SK-N-SH (cell line): ENCODE measurements around the gene MIGA1. TPM values are rescaled to one million over a fixed set of nuclear protein-coding genes. Genes with fewer than 3 reads are reported as not detected.

Source experiments
- CTCF ChIA-PET: fragments of 300-600, 350-600 bp; formaldehyde crosslinking; extraction: SDS; loops from one replicate; lab custom pipeline; 2021; lab: Yijun Ruan, JAX
- POLR2A ChIA-PET: fragments of 350-600 bp; sonication (Branson Sonifier 250); formaldehyde crosslinking; extraction: SDS; loops from one replicate; lab custom pipeline; 2020; ENCODE audit warnings: antibody characterized with exemption, inconsistent platforms; lab: Yijun Ruan, JAX
- DNase-seq: peaks from one replicate; pipeline ENCODE4 v3.0.0; 2012
- H2AFZ ChIP-seq: fragments of 200-600 bp; sonication (generic); 2 replicates; pipeline ENCODE4 v1.8.1; 2016; ENCODE audit warnings: antibody characterized with exemption, mild to moderate bottlenecking, low read depth
- H3F3A ChIP-seq: fragments of 200-600 bp; sonication (generic); replicated peaks from 2 replicates; pipeline ENCODE3; 2016; ENCODE audit warnings: antibody characterized with exemption, mild to moderate bottlenecking; ENCODE audit not compliant: insufficient read depth
- H3K27ac ChIP-seq, 2 experiments: fragments of 200-500 bp in 1 of 2; fragments of 200-600 bp in 1 of 2; sonication (Bioruptor generic) in 1 of 2; sonication (generic), shearing (Covaris generic) in 1 of 2; 2 replicates each; pipeline versions ENCODE4 v1.5.1 to v1.6.1; 2014 to 2016; ENCODE audit warnings: low read depth in 2 of 2, inconsistent platforms in 1 of 2, low read length in 1 of 2, mild to moderate bottlenecking in 1 of 2, mixed read lengths in 1 of 2
- H3K27me3 ChIP-seq: fragments of 200-600 bp; sonication (generic), shearing (Covaris generic); 2 replicates; pipeline ENCODE4 v1.6.1; 2016; ENCODE audit warnings: mixed run types; ENCODE audit not compliant: insufficient read depth
- H3K36me3 ChIP-seq, 2 experiments: fragments of 200-500 bp in 1 of 2; fragments of 200-600 bp in 1 of 2; sonication (Bioruptor generic) in 1 of 2; sonication (generic) in 1 of 2; replicated peaks in 1 of 2; 2 replicates each; pipeline versions ENCODE3 to v1.5.1; 2014 to 2016; ENCODE audit warnings: low read length in 1 of 2, mild to moderate bottlenecking in 1 of 2; ENCODE audit not compliant: insufficient read depth in 2 of 2, control insufficient read depth in 1 of 2
- H3K4me1 ChIP-seq, 2 experiments: fragments of 200-500 bp in 1 of 2; fragments of 200-600 bp in 1 of 2; sonication (Bioruptor generic) in 1 of 2; sonication (generic), shearing (Covaris generic) in 1 of 2; 2 replicates each; pipeline versions ENCODE4 v1.5.1 to v1.6.1; 2014 to 2016; ENCODE audit warnings: low read depth in 1 of 2, low read length in 1 of 2, mixed run types in 1 of 2; ENCODE audit not compliant: insufficient read depth in 2 of 2, control insufficient read depth in 1 of 2
- H3K4me2 ChIP-seq: fragments of 200-600 bp; sonication (generic), shearing (Covaris generic); 2 replicates; pipeline ENCODE4 v1.6.1; 2017; ENCODE audit warnings: mixed run types
- H3K4me3 ChIP-seq, 2 experiments: fragments of 200-500 bp in 1 of 2; fragments of 200-600 bp in 1 of 2; sonication (Bioruptor generic) in 1 of 2; sonication (generic), shearing (Covaris generic) in 1 of 2; 2 replicates each; pipeline versions ENCODE4 v1.5.1 to v1.8.1; 2014 to 2016; ENCODE audit warnings: low read depth in 2 of 2, inconsistent platforms in 1 of 2, low read length in 1 of 2, mild to moderate bottlenecking in 1 of 2, mixed read lengths in 1 of 2, moderate library complexity in 1 of 2
- H3K79me2 ChIP-seq: fragments of 200-600 bp; sonication (generic); 2 replicates; pipeline ENCODE4 v1.8.1; 2017; ENCODE audit warnings: mild to moderate bottlenecking; ENCODE audit not compliant: insufficient read depth
- H3K9ac ChIP-seq: fragments of 200-600 bp; sonication (generic); 2 replicates; pipeline ENCODE4 v1.6.1; 2017; ENCODE audit warnings: mixed run types
- H3K9me2 ChIP-seq: fragments of 200-600 bp; sonication (generic); 2 replicates; pipeline ENCODE4 v1.6.1; 2017; ENCODE audit warnings: mixed run types
- H3K9me3 ChIP-seq: fragments of 200-600 bp; sonication (generic); 2 replicates; pipeline ENCODE4 v1.6.1; 2017; ENCODE audit warnings: mixed run types, mild to moderate bottlenecking, moderate library complexity
- H4K20me1 ChIP-seq: fragments of 200-600 bp; sonication (generic); 2 replicates; pipeline ENCODE4 v1.6.1; 2017; ENCODE audit warnings: mild to moderate bottlenecking, mixed run types; ENCODE audit not compliant: insufficient read depth
- CHD2 ChIP-seq: fragments of 150-350 bp; IDR thresholded peaks from 2 replicates; pipeline ENCODE4 v1.6.1; 2018; ENCODE audit warnings: low read length; ENCODE audit not compliant: partially characterized antibody
- ELF1 ChIP-seq: IDR thresholded peaks from 2 replicates; pipeline ENCODE4 v1.4.0; 2012
- EP300 ChIP-seq, 2 experiments: IDR thresholded peaks; 2 replicates each; pipeline versions ENCODE4 v1.4.0 to v1.6.1; 2012; ENCODE audit warnings: borderline replicate concordance in 1 of 2, low read depth in 1 of 2, low read length in 1 of 2
- EZH2phosphoT487 ChIP-seq: fragments of 200-600 bp; sonication (generic); IDR thresholded peaks from 2 replicates; pipeline ENCODE4 v1.6.1; 2017; ENCODE audit warnings: low read depth, mixed run types, mild to moderate bottlenecking, antibody characterized with exemption, moderate library complexity, borderline replicate concordance
- FOSL2 ChIP-seq: IDR thresholded peaks from 2 replicates; pipeline ENCODE4 v1.4.0; 2012; ENCODE audit warnings: low read depth, mild to moderate bottlenecking, moderate library complexity, borderline replicate concordance
- GABPA ChIP-seq: IDR thresholded peaks from 2 replicates; pipeline ENCODE4 v1.4.0; 2012; ENCODE audit warnings: low read depth, mild to moderate bottlenecking
- GATA2 ChIP-seq: sonication (generic); formaldehyde crosslinking; IDR thresholded peaks from 2 replicates; pipeline ENCODE4 v1.5.0; 2020; ENCODE audit warnings: mild to moderate bottlenecking, missing genetic modification reagents
- MEF2A ChIP-seq: IDR thresholded peaks from 2 replicates; pipeline ENCODE4 v1.4.0; 2012; ENCODE audit warnings: low read depth, borderline replicate concordance
- NFIC ChIP-seq: IDR thresholded peaks from 2 replicates; pipeline ENCODE4 v1.4.0; 2012; ENCODE audit warnings: borderline replicate concordance
- RAD21 ChIP-seq: IDR thresholded peaks from 2 replicates; pipeline ENCODE4 v1.6.1; 2012; ENCODE audit warnings: mild to moderate bottlenecking, low read length
- SMC3 ChIP-seq: IDR thresholded peaks from 2 replicates; pipeline ENCODE4 v1.6.1; 2012; ENCODE audit warnings: low read depth, low read length, improper control_type of control experiment
- WGBS: methylation state at CpG from one replicate; pipeline ENCODE4 v1.1.6; 2017; ENCODE audit warnings: low lambda C conversion rate; 5-methylcytosine and 5-hydroxymethylcytosine counted together
- polyA plus RNA-seq, 3 experiments: library from polyadenylated mRNA; depleted of rRNA; stranded (reverse); fragments of >200 nt; gene quantifications; 2 replicates each; pipeline ENCODE4 v1.2.3, GENCODE V29; 2012
- TF ChIP-seq, protein P1 (sequence below): IDR thresholded peaks from 2 replicates; pipeline ENCODE4 v1.4.0; 2012; ENCODE audit warnings: low read depth, borderline replicate concordance
- TF ChIP-seq, protein P2 (sequence below): IDR thresholded peaks from 2 replicates; pipeline ENCODE4 v1.4.0; 2012; ENCODE audit warnings: low read depth
- TF ChIP-seq, protein P3 (sequence below): fragments of 200-600 bp; sonication (generic); IDR thresholded peaks from 2 replicates; pipeline ENCODE4 v1.6.1; 2017; ENCODE audit warnings: antibody characterized with exemption, mild to moderate bottlenecking, moderate library complexity
- TF ChIP-seq, protein P4 (sequence below): IDR thresholded peaks from 2 replicates; pipeline ENCODE4 v1.6.1; 2012; ENCODE audit warnings: mild to moderate bottlenecking, low read depth, low read length, moderate library complexity
- TF ChIP-seq, protein P5 (sequence below): IDR thresholded peaks from 2 replicates; pipeline ENCODE4; 2012

The MIGA1 gene
- polyA plus RNA-seq, 1 of the 3 experiments (the other 2 are of a cell fraction) = 2.5 TPM

DNA sequence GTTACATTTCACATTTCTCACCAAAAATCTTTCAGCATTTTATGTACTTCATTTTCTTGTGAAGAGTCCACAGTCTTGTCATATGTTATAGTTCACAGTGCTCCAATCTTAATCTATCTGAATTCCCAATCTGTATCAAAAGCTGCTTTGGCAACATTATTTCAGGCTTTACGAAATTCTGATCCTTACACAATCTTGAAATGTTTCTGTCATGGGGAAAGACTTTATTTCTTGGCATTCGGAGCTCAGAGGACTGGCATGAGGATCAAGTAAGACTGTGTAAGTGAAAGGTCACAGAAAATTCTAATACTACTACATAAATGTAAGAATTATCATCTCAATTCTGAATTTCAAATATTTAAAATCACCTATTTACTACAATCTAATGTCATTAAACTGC is 21.8 kb upstream of the MIGA1 start:
- no peaks in the 10 kb centered on the region for H3K9me2 ChIP-seq
- no peaks in the 10 kb centered on the region for H3K36me3 ChIP-seq
- H3K9ac ChIP-seq = no peak overlapping the region
- no peak for TF ChIP-seq EP300 (IDR thresholded peaks at IDR 0.05; ENCODE audit: borderline replicate concordance in 1 of 2, low read depth in 1 of 2, low read length in 1 of 2)
- TF ChIP-seq, protein P1, sequence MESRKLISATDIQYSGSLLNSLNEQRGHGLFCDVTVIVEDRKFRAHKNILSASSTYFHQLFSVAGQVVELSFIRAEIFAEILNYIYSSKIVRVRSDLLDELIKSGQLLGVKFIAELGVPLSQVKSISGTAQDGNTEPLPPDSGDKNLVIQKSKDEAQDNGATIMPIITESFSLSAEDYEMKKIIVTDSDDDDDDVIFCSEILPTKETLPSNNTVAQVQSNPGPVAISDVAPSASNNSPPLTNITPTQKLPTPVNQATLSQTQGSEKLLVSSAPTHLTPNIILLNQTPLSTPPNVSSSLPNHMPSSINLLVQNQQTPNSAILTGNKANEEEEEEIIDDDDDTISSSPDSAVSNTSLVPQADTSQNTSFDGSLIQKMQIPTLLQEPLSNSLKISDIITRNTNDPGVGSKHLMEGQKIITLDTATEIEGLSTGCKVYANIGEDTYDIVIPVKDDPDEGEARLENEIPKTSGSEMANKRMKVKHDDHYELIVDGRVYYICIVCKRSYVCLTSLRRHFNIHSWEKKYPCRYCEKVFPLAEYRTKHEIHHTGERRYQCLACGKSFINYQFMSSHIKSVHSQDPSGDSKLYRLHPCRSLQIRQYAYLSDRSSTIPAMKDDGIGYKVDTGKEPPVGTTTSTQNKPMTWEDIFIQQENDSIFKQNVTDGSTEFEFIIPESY = no peak
- TF ChIP-seq MEF2A = no peak
- no peak for TF ChIP-seq SMC3
- TF ChIP-seq, protein P2, sequence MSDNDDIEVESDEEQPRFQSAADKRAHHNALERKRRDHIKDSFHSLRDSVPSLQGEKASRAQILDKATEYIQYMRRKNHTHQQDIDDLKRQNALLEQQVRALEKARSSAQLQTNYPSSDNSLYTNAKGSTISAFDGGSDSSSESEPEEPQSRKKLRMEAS = no peak
- no peak for TF ChIP-seq NFIC
- no peak for TF ChIP-seq GABPA
- TF ChIP-seq EZH2phosphoT487 = no peak
- TF ChIP-seq, protein P3, sequence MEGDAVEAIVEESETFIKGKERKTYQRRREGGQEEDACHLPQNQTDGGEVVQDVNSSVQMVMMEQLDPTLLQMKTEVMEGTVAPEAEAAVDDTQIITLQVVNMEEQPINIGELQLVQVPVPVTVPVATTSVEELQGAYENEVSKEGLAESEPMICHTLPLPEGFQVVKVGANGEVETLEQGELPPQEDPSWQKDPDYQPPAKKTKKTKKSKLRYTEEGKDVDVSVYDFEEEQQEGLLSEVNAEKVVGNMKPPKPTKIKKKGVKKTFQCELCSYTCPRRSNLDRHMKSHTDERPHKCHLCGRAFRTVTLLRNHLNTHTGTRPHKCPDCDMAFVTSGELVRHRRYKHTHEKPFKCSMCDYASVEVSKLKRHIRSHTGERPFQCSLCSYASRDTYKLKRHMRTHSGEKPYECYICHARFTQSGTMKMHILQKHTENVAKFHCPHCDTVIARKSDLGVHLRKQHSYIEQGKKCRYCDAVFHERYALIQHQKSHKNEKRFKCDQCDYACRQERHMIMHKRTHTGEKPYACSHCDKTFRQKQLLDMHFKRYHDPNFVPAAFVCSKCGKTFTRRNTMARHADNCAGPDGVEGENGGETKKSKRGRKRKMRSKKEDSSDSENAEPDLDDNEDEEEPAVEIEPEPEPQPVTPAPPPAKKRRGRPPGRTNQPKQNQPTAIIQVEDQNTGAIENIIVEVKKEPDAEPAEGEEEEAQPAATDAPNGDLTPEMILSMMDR = no peak
- TF ChIP-seq, protein P4, sequence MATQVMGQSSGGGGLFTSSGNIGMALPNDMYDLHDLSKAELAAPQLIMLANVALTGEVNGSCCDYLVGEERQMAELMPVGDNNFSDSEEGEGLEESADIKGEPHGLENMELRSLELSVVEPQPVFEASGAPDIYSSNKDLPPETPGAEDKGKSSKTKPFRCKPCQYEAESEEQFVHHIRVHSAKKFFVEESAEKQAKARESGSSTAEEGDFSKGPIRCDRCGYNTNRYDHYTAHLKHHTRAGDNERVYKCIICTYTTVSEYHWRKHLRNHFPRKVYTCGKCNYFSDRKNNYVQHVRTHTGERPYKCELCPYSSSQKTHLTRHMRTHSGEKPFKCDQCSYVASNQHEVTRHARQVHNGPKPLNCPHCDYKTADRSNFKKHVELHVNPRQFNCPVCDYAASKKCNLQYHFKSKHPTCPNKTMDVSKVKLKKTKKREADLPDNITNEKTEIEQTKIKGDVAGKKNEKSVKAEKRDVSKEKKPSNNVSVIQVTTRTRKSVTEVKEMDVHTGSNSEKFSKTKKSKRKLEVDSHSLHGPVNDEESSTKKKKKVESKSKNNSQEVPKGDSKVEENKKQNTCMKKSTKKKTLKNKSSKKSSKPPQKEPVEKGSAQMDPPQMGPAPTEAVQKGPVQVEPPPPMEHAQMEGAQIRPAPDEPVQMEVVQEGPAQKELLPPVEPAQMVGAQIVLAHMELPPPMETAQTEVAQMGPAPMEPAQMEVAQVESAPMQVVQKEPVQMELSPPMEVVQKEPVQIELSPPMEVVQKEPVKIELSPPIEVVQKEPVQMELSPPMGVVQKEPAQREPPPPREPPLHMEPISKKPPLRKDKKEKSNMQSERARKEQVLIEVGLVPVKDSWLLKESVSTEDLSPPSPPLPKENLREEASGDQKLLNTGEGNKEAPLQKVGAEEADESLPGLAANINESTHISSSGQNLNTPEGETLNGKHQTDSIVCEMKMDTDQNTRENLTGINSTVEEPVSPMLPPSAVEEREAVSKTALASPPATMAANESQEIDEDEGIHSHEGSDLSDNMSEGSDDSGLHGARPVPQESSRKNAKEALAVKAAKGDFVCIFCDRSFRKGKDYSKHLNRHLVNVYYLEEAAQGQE = no peak
- TF ChIP-seq FOSL2 = no peak
- no peak for TF ChIP-seq CHD2
- TF ChIP-seq, protein P5, sequence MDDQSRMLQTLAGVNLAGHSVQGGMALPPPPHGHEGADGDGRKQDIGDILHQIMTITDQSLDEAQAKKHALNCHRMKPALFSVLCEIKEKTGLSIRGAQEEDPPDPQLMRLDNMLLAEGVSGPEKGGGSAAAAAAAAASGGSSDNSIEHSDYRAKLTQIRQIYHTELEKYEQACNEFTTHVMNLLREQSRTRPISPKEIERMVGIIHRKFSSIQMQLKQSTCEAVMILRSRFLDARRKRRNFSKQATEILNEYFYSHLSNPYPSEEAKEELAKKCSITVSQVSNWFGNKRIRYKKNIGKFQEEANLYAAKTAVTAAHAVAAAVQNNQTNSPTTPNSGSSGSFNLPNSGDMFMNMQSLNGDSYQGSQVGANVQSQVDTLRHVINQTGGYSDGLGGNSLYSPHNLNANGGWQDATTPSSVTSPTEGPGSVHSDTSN = no peak
- TF ChIP-seq GATA2 = no peak
- no peak for TF ChIP-seq RAD21
- no peak for TF ChIP-seq ELF1
- H3K9me3 ChIP-seq = no peaks in the 10 kb centered on the region
- peaks cover 3 to 7% of the 10 kb centered on the region in 2 experiments; a peak in 3 of 4 replicates for H3K4me1 ChIP-seq
- no peak overlapping the region for H3K27ac ChIP-seq
- 82% methylated on average over 2 of the region's 2 CpGs for WGBS
- H2AFZ ChIP-seq = no peak overlapping the region
- DNase-seq = no peak
- H3K79me2 ChIP-seq = peaks cover 70% of the 10 kb centered on the region
- CTCF ChIA-PET = no interaction called here
- H3K27me3 ChIP-seq = no peaks in the 10 kb centered on the region
- peaks cover 20% of the 10 kb centered on the region for H3F3A ChIP-seq
- H4K20me1 ChIP-seq = peaks cover 60% of the 10 kb centered on the region
- H3K4me3 ChIP-seq = peak overlapping the region in 1 of 2 experiments; percentile 89; a peak in 2 of 4 replicates
- peak overlapping the region; percentile 86 for H3K4me2 ChIP-seq
- POLR2A ChIA-PET = no interaction called here
